HG03139 (cell line): ENCODE data around the gene NPLOC4.

Experiments
- ATAC-seq: cut with Tn5 transposase; IDR thresholded peaks from one replicate; pipeline ENCODE4 v1.9.1; 2021; ENCODE audit not compliant: unreplicated experiment

The NPLOC4 gene

GRCh38 chr17:81549826-81550225 is 87.1 kb downstream of the NPLOC4 start:
- ATAC-seq, result no peak

DNA sequence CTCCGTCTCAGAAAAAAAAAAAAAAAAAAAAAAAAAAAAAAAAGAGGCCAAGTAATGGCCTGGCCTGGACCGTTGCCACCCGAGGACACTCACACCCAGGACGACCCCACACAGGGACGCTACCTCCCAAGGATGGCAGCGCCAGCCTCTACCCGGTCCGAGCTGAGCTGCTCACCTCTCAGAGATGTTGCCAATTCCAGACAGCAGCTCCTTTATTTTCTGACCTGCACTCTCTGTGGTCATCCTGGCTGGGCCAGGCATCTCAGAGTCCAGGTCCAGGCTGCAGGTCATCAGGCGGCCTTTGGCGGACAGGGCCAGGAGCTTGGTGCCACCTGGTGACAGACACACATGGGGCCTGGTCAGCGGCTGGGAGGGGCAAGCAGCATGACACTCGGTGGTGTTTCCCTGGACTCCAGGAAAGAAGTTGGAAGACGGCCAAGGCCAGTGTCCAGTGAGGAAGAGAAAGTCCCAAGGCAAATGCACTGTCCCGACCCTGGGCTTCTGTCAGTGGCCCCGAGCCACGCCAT is 87.8 kb downstream of the NPLOC4 start:
- ATAC-seq, result no peak

- ATAC-seq, result no peak
Observed at GRCh38 chr17:81547614-81547982, 89.3 kb downstream of the NPLOC4 start.

- ATAC-seq, result no peak
Observed at GRCh38 chr17:81546906-81547613, 89.9 kb downstream of the NPLOC4 start.

DNA sequence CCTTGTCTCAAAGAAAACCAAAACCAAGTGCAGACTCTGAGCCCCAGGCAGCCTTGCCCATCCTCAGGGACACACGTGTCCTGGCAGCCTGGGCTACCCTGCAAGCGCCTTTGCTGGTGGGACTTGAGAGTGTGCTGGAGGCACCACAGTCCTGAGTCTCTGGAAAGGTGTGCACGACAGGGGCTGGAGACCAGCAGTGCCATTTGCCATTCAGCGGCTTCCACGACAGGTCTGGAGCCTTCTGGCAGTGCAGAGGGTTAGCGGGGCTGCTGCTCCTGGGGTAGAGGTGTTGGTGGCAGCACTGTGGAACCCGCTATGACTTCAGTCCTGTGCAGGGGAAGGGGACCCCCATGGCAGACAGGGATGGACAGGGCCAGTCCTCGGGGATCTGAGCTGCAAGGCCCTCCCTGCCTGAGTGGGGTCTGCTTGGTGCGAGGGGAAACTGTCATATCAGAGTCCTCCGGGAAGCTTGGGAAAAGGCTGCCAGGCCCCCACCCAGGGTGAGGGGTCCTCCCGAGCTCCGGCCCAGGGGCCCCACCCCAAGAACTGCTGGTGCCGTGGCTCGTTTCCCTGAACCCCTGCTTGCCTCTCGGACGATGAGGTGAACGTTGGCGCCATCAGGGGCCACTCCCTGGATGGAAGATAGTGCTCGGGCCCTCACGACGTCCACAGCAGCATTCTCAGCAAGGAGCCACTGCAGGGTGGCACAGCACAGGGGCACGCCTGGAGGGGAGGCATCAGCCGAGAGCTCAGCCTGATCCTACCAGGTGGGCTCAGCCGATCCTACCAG is 91.6 kb downstream of the NPLOC4 start:
- no peak for ATAC-seq

DNA sequence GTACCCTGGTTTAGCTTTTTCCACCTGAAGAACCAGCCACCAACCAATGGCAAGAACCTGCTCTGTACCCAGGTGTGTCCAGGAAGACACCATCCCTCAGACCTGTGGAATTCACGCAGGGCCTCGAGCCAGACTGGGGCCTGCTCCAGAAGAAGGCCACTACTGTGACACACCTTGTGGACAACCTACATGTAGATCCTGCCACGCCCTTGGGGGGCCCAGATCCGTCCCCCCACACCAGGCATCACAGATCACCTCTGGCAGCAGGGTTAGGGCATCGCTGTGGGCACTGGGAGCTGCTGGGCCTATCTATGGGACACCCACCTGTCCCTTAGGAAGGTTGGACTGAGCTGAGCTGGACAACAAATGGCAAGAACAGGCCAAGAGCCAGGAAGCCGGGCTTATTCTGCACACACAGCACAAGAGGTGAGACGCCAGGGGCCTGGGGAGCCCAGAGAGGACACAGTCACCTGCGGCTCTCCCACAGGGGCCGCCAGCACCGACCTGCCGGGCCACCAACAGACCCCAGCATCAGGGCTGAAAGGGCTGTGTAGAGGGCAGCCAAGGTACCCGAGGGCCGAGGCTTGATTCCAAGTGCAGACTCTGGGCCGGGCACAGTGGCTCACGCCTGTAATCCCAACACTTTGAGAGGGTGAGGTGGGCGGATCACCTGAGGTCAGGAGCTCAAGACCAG is 92.5 kb downstream of the NPLOC4 start:
- no peak for ATAC-seq

DNA sequence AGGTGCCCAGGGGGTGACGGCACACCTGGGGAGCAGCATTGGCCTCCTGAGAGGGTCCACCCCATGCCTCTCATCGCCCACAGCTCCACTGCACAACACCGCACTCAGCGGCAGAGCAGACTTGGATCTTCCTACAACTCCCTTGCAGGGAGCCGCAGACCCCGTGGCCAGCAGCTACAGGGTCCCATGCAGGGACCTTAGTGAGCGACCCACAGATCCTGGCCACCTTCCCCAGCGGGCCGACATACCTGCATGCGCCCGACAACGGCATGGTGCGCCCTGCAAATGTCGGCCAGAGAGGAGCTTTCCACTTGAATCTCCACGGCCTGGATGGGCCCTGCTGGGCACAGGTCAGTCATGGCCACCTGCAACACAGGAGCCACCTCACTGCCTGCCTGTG is 93.2 kb downstream of the NPLOC4 start:
- no peak for ATAC-seq

DNA sequence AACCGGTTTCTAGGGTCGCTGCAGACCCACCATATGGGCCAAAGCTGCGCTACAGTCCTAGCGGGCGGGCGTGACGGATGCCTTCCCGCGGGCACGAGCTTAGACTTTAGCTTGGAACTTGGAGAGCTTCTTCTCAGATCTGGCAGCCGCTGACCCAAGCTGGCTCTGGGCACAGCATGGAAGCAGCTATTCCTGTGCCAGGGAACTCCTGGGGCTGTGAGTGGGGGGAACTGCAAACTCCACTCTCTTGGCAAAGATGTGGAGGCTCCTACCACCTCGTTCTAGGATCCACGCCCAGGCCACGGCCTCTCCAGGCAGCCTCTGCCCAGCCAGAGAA is 93.6 kb downstream of the NPLOC4 start:
- no peak for ATAC-seq

DNA sequence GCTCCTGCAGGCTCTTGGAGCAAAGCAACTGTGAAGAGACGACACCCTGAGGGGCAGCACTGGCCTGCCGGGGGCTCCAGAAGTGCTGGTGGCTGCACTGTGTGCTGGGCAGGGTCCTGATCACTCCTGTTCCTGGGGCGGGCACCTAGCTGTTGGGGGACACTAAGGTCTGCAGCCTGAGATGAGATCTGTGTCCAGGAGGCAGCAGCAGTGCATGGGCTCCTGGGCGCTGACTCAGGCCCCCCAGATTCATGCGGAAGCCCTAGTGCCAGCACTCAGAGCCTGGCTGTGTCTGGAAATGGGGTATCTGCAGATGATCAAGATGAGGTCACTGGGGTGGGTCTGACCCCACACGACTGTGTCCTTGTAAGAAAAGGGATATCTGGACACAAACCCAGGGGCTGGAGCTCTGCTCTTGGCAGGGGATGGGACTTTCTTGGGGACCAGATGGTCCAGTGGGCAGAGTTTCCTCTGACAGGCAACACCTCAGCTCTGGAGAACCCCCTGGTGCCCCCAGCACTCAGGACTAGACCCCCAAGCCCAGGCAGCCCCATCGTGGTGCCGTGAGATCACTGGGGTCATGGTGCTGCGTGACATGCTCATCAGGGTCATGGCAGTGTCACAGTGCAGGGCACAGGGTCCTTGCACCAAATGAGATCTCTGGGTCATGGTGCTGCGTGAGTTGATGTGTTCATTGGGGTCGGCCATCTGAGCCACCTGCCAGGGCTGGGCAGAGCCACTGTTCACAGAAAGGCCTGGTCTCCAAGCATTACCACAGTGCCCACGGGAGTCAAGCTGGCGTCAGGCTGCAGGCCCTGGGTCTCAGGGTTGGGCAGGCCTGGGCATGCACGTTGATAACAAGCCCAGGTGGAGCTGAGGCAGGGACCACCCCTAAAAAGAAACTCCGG is 94.2 kb downstream of the NPLOC4 start:
- ATAC-seq, result no peak

GRCh38 chr17:81541123-81541522 is 95.8 kb downstream of the NPLOC4 start:
- no peak for ATAC-seq

- ATAC-seq, result no peak
Observed at GRCh38 chr17:81540676-81541027, 96.3 kb downstream of the NPLOC4 start.

- no peak for ATAC-seq
Observed at GRCh38 chr17:81539961-81540675, 96.8 kb downstream of the NPLOC4 start.

DNA sequence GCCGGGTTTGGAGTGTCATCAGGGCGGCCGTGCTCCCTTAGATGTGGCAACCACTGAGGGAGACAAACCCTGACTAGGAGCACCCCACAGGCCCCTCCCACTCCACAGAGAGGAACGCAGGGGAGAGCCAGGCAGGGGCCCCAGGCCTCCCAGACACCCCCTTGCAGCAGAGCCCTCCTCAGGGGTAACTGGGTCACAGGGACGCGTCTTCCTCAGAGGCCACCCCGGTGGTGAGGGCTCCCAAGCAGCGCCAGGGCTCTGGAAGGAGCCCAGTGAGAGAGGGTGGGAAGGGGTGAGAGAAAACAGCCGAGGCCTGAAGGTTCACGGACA is 97.4 kb downstream of the NPLOC4 start:
- ATAC-seq, result no peak

DNA sequence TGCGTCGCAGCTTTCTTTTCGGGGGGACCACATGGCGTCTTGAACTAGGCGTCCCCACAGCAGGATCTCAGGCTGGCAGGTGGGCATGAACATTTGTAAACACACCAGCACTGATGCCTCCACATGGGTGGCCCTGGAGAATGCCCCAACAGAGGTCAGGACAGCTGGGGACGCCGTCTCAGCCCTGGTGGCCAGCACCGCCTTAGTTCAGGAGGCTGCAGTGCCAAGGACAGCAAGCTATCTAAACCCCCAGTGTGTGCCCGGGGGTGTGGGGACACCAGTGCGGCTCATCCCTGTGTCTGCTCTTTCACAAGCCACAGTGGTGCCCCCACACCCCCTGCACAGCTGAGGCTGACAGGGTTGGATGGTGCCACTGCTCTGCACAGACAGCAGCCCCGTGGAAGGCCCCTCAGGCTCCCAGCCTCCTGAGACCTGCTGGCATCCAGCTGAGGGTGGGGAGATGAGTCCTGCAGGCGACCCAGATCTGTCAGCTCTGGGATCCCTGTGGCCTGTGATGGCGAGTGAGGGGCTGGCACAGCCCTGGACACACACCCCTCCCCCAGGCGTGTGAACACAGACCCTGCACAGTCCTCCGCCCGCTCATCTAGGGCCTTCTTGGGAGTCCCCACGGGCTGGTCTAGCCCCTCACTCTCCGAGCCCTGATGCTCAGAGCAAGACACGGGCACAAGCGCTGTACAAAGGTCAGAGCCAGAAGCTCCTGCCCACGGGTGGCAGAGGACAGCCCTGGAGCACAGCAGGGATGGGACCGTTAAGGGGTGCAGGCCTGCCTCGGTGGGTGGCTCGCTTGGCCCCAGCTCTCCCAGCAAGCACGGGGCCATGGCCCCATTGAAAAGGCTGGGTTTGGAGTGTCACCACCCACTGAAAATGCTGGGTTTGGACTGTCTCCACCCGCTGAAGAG is 98.0 kb downstream of the NPLOC4 start:
- no peak for ATAC-seq

GRCh38 chr17:81537856-81538555 is 98.9 kb downstream of the NPLOC4 start:
- ATAC-seq, result no peak

DNA sequence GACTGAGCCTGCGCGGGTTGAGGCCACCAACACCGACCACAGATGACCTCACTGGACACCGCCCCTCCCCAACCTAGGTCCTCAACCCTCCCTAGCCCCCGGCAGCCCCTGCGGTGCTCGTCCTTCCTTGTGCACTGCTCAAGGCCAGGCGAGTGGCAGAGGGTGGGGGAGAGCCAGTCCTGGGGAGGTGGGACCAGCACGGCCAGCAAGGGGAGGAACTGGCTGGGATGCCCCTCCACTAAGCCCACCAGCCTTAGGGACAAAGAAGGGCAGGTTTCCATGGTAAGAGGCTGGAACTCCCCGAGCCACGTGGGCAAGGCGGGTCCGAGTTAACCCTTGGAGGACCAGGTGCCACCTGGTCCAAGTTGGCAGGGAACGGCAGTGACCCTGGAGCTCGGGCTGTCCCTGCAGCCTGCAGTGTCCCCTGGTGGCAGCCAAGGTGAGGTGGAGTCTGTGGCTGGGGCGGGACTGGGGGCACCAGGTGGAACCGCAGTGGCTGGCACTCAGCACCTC is 99.5 kb downstream of the NPLOC4 start:
- no peak for ATAC-seq

- ATAC-seq, result no peak
Observed at GRCh38 chr17:81536299-81537290, 100.3 kb downstream of the NPLOC4 start.
